Trophoblast cell (in vitro differentiated cells and primary cell): ENCODE measurements around the gene ARL8A.
A peak's percentile ranks its signal among the peaks of the same experiment; 100 is the strongest.

Experiments used
- DNase-seq, 2 donors: peaks; one replicate each; pipeline ENCODE4 v3.0.0-alpha.2; 2016
- H2AFZ ChIP-seq: 2 replicates; pipeline ENCODE4 v1.6.1; 2013; ENCODE audit warnings: low read length, moderate library complexity, mild to moderate bottlenecking; ENCODE audit not compliant: insufficient read depth, poor library complexity
- H2AK5ac ChIP-seq: 2 replicates; pipeline ENCODE4 v1.6.1; 2013; ENCODE audit warnings: mild to moderate bottlenecking, low read length
- H2BK120ac ChIP-seq: 2 replicates; pipeline ENCODE4 v1.6.1; 2013; ENCODE audit warnings: low read length, mild to moderate bottlenecking, moderate library complexity; ENCODE audit not compliant: insufficient read depth, poor library complexity
- H2BK12ac ChIP-seq: 2 replicates; pipeline ENCODE4 v1.6.1; 2013; ENCODE audit warnings: mild to moderate bottlenecking, low read length, moderate library complexity
- H2BK5ac ChIP-seq: 2 replicates; pipeline ENCODE4 v1.6.1; 2013; ENCODE audit warnings: low read length, low read depth, moderate library complexity, mild to moderate bottlenecking; ENCODE audit not compliant: poor library complexity
- H3K14ac ChIP-seq: 2 replicates; pipeline ENCODE4 v1.6.1; 2013; ENCODE audit warnings: mild to moderate bottlenecking, low read length
- H3K18ac ChIP-seq: 2 replicates; pipeline ENCODE4 v1.6.1; 2013; ENCODE audit warnings: mild to moderate bottlenecking, low read length
- H3K23ac ChIP-seq: 2 replicates; pipeline ENCODE4 v1.6.1; 2013; ENCODE audit warnings: low read length
- H3K27ac ChIP-seq: 2 replicates; pipeline ENCODE4 v1.5.1; 2013; ENCODE audit warnings: low read depth, mild to moderate bottlenecking, inconsistent platforms, low read length, moderate library complexity
- H3K27me3 ChIP-seq: 2 replicates; pipeline ENCODE4 v1.6.1; 2013; ENCODE audit warnings: inconsistent platforms, mild to moderate bottlenecking, low read length, moderate library complexity; ENCODE audit not compliant: insufficient read depth
- H3K36me3 ChIP-seq, 2 experiments: 1 replicate in 1 of 2; 2 replicates in 1 of 2; pipeline ENCODE4 v1.6.1; 2013; ENCODE audit warnings: low read length in 2 of 2, mild to moderate bottlenecking in 2 of 2, moderate library complexity in 1 of 2; ENCODE audit not compliant: insufficient read depth in 2 of 2, control insufficient read depth in 1 of 2
- H3K4ac ChIP-seq: 2 replicates; pipeline ENCODE4 v1.6.1; 2013; ENCODE audit warnings: low read depth, mild to moderate bottlenecking, low read length, moderate library complexity
- H3K4me1 ChIP-seq, 2 experiments: 1 replicate in 1 of 2; 2 replicates in 1 of 2; pipeline ENCODE4 v1.6.1; 2013; ENCODE audit warnings: low read length in 2 of 2, mild to moderate bottlenecking in 2 of 2, moderate library complexity in 1 of 2; ENCODE audit not compliant: insufficient read depth in 2 of 2, control insufficient read depth in 1 of 2
- H3K4me2 ChIP-seq: 2 replicates; pipeline ENCODE4 v1.6.1; 2013; ENCODE audit warnings: inconsistent platforms, mild to moderate bottlenecking, low read length, moderate library complexity
- H3K4me3 ChIP-seq: 2 replicates; pipeline ENCODE4 v1.5.1; 2013; ENCODE audit warnings: mild to moderate bottlenecking, low read depth, low read length, inconsistent platforms
- H3K79me1 ChIP-seq: one replicate; pipeline ENCODE4 v1.6.1; 2013; ENCODE audit warnings: low read length
- H3K79me2 ChIP-seq: 2 replicates; pipeline ENCODE4 v1.6.1; 2013; ENCODE audit warnings: low read length, mild to moderate bottlenecking; ENCODE audit not compliant: control insufficient read depth, insufficient read depth, poor library complexity
- H3K9ac ChIP-seq: 2 replicates; pipeline ENCODE4 v1.6.1; 2013; ENCODE audit warnings: mild to moderate bottlenecking, low read length
- H3K9me3 ChIP-seq: 2 replicates; pipeline ENCODE4 v1.6.1; 2013; ENCODE audit warnings: low read depth, mild to moderate bottlenecking, control low read depth, inconsistent platforms, low read length; ENCODE audit not compliant: insufficient read depth
- H4K12ac ChIP-seq: 2 replicates; pipeline ENCODE4 v1.6.1; 2013; ENCODE audit warnings: low read depth, mild to moderate bottlenecking, low read length, moderate library complexity
- H4K8ac ChIP-seq: 2 replicates; pipeline ENCODE4 v1.6.1; 2013; ENCODE audit warnings: low read depth, mild to moderate bottlenecking, low read length, moderate library complexity
- H4K91ac ChIP-seq: one replicate; pipeline ENCODE4 v1.6.1; 2013; ENCODE audit warnings: low read depth, mild to moderate bottlenecking, low read length, moderate library complexity
- WGBS: extraction: QIAGEN DNeasy Blood & Tissue Kit; methylation state at CpG from one replicate; pipeline ENCODE4 v1.1.7; 2013; ENCODE audit warnings: missing lambda C conversion rate; ENCODE audit not compliant: insufficient read length, insufficient coverage; ENCODE audit errors: extremely low coverage; 5-methylcytosine and 5-hydroxymethylcytosine counted together

Gene ARL8A

GRCh38 chr1:202165267-202165941 lies 20.9 kb upstream of the ARL8A start:
- no peak overlapping the region for H3K23ac ChIP-seq
- DNase-seq, result no peak
- H2AFZ ChIP-seq, result no peak overlapping the region
- no peak overlapping the region for H3K18ac ChIP-seq
- H3K27ac ChIP-seq, result no peak overlapping the region
- peaks cover 2 to 18% of the 10 kb centered on the region in 2 experiments for H3K4me1 ChIP-seq
- H3K14ac ChIP-seq, result no peak overlapping the region
- H3K9me3 ChIP-seq, result no peaks in the 10 kb centered on the region
- no peak overlapping the region for H2AK5ac ChIP-seq
- H3K4me2 ChIP-seq, result no peak overlapping the region
- H2BK12ac ChIP-seq, result no peak overlapping the region
- H3K4me3 ChIP-seq, result no peak overlapping the region
- H2BK5ac ChIP-seq, result no peak overlapping the region
- H4K12ac ChIP-seq, result no peak overlapping the region
- H3K4ac ChIP-seq, result no peak overlapping the region
- no peaks in the 10 kb centered on the region for H3K27me3 ChIP-seq
- no peak overlapping the region for H4K91ac ChIP-seq
- H3K36me3 ChIP-seq, result no peaks in the 10 kb centered on the region
- no peaks in the 10 kb centered on the region for H3K79me2 ChIP-seq
- H4K8ac ChIP-seq, result no peak overlapping the region
- H2BK120ac ChIP-seq, result no peak overlapping the region
- WGBS, result no CpG with 5 or more reads among the region's 20 CpGs
- no peaks in the 10 kb centered on the region for H3K79me1 ChIP-seq
- H3K9ac ChIP-seq, result no peak overlapping the region

- Histone ChIP-seq H3K9me3 (no peaks in the 10 kb centered on the region), H3K27me3 (no peaks in the 10 kb centered on the region), H4K12ac (no peak overlapping the region), H2BK5ac (no peak overlapping the region), H4K91ac (no peak overlapping the region), H3K14ac (no peak overlapping the region), H3K23ac (no peak overlapping the region), H3K18ac (no peak overlapping the region), H4K8ac (no peak overlapping the region), H3K4me1 (peaks cover 5 to 18% of the 10 kb centered on the region in 2 experiments), H3K79me2 (no peaks in the 10 kb centered on the region), H3K4me2 (no peak overlapping the region), H3K36me3 (no peaks in the 10 kb centered on the region), H2BK12ac (no peak overlapping the region), H2AFZ (no peak overlapping the region), H3K4me3 (no peak overlapping the region), H3K79me1 (no peaks in the 10 kb centered on the region), H3K9ac (no peak overlapping the region), H2BK120ac (no peak overlapping the region), H3K27ac (no peak overlapping the region), H2AK5ac (no peak overlapping the region), H3K4ac (no peak overlapping the region)
- WGBS, result no CpG with 5 or more reads among the region's 11 CpGs
- DNase-seq, result no peak
These were observed 19.9 kb upstream of the ARL8A start for GRCh38 chr1:202164271-202165037.

- no peak overlapping the region for H3K14ac ChIP-seq
- H3K9me3 ChIP-seq, result no peaks in the 10 kb centered on the region
- no peaks in the 10 kb centered on the region for H3K79me2 ChIP-seq
- no peak overlapping the region for H2AK5ac ChIP-seq
- H3K4me1 ChIP-seq, result peaks cover 5 to 18% of the 10 kb centered on the region in 2 experiments
- H3K18ac ChIP-seq, result no peak overlapping the region
- no peak overlapping the region for H2BK12ac ChIP-seq
- H3K4me2 ChIP-seq, result no peak overlapping the region
- DNase-seq, result no peak
- no peak overlapping the region for H3K4ac ChIP-seq
- H3K79me1 ChIP-seq, result no peaks in the 10 kb centered on the region
- H2BK120ac ChIP-seq, result no peak overlapping the region
- no peaks in the 10 kb centered on the region for H3K36me3 ChIP-seq
- no CpG with 5 or more reads among the region's 12 CpGs for WGBS
- no peaks in the 10 kb centered on the region for H3K27me3 ChIP-seq
- H2BK5ac ChIP-seq, result no peak overlapping the region
- H4K12ac ChIP-seq, result no peak overlapping the region
- no peak overlapping the region for H3K4me3 ChIP-seq
- H3K27ac ChIP-seq, result no peak overlapping the region
- no peak overlapping the region for H2AFZ ChIP-seq
- no peak overlapping the region for H4K91ac ChIP-seq
- H4K8ac ChIP-seq, result peak overlapping the region; percentile 36
- H3K23ac ChIP-seq, result no peak overlapping the region
- H3K9ac ChIP-seq, result no peak overlapping the region
These were observed 19.0 kb upstream of the ARL8A start for GRCh38 chr1:202163281-202164270.
